HL-60/S4 treated with phorbol 12-myristate 13-acetate at 8.2 ng/mL for 4 days and 3 days (cell line): ENCODE results near the gene CRTC1.

Experiments used
- in situ Hi-C: fragments of 300-500 bp; cut with MboI; formaldehyde crosslinking; loops from 2 replicates; pipeline ENCODE4 v1.15.0; 2022; ENCODE audit warnings: low sequenced_read_pairs

The CRTC1 gene

DNA sequence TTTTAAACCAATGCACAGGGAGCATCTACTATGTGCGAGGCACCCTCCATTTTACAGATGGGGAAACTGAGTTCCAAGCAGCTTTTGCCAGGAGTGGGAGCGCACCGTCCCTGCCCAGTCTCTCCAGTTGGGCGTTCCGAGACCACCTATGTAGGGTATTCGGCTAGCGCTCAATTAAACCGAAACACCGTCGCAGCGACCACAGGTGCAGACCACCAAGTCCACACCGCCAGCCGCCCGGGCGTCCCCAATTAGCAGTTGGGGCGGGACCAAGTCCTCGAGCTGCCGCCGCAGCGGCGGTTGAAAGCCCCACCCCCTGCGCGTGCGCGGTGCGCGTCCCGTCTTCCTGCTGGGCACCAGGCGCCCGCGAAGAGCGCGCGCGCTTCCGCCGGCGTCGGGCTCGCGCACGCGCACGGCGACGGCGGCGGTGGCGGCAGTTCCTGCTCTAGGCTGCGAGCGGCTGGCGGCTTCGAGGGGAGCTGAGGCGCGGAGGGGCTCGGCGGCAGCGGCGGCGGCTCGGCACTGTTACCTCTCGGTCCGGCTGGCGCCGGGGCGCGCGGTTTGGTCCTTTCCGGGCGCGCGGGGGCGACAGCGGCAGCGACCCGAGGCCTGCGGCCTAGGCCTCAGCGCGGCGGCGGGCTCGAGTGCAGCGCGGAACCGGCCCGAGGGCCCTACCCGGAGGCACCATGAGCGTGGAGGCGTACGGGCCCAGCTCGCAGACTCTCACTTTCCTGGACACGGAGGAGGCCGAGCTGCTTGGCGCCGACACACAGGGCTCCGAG is 148.2 kb downstream of the CRTC1 start, which contains the start of gene UPF1:
Gene UPF1, plus strand, starts transcription at position 436 of the 782 bp plus-strand sequence. Its CDS starts 251 bp downstream, at position 687.
- in situ Hi-C loops = loop anchor here (25.0 kb wide), 1 partner anchor 369 kb away; no protein-coding TSS in a partner anchor
